ENCODE results near the gene PPP1R12C.
"Not testable (repeated sequence)": the region's sequence is repeated elsewhere in the genome, so short reads cannot be mapped to it uniquely, and the experiment has no call there.

PPP1R12C gene

DNA sequence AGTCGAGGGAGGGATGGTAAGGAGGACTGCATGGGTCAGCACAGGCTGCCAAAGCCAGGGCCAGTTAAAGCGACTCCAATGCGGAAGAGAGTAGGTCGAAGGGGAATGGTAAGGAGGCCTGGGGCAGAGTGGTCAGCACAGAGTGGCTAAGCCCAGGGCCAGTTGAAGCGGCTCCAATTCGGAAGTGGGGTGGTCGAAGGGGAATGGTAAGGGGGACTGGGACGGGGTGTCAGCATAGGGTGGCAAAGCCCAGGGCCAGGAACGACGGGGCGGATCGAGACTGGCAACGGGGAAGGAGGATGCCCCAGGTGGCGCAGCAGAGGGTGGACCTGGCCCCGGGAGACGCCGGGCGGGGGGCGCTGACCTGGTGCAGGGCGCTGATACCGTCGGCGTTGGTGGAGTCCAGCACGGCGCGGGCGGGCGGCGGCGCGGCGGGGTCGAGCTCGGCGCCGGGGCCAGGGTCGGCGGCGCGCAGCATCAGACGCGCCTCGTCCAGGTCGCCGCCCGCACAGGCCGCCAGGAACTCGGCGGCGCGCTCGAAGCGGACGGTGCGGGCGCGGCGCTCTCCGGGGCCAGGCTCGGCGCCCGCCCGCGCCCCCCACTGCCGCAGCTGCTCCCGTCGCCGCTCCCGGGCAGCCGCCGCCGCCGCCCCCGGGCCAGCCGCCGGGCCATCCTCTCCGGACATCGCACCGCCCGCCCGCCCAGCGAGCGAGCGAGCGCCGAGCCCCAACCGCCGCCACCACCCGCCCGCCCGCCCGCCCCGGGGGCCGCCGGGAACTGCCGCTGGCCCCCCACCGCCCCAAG, at the start of gene PPP1R12C:
TSS of gene PPP1R12C (minus strand) at position 779 of the 804 bp plus-strand sequence. CDS start at position 685, 94 bp downstream.
- DNase-seq (ENCODE audit: low read depth in 2 of 2): peak in 1 of 2 donors; percentile 8

DNA sequence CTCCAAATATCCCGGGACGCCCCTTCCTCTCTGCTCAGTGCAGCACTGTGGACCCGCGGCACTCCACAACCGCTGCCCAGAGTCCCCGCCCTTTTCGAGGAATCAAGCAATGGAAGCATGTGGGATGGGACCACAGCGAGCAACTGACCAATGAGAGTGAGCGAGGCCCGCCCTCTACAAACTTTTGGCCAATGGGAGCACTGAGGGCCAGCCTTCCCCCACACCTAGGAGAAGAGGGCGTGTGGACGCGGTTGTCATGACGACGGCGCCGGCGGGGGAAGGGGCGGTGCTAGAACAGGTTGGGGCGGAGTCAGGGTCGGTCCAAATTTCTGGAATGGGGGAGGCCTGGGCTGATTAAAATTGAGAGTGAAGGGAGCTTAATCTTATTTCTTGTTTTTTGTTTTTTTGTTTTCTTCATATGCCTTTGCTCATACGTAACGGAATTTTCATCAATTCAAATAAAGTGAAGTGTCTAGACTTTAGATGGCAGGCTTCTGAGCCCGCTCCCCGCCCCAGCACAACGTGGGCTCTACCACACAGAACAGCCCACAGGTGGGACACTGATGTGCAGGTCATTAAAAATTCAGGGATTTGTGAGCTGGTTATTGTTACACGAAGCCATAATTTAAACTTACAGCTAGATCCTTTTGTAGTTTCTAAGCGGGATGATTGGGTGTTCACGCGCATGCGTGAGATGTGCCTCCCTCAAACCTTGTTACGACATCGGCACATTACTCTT, 49.3 kb upstream of the PPP1R12C start, which contains the start of gene DNAAF3:
TSS of gene DNAAF3 (minus strand) at position 84 of the 739 bp plus-strand sequence. CDS start 200 bp downstream, outside the sequence.
- DNase-seq (ENCODE audit: low read depth in 2 of 2): peak in 1 of 2 donors; percentile 38

DNA sequence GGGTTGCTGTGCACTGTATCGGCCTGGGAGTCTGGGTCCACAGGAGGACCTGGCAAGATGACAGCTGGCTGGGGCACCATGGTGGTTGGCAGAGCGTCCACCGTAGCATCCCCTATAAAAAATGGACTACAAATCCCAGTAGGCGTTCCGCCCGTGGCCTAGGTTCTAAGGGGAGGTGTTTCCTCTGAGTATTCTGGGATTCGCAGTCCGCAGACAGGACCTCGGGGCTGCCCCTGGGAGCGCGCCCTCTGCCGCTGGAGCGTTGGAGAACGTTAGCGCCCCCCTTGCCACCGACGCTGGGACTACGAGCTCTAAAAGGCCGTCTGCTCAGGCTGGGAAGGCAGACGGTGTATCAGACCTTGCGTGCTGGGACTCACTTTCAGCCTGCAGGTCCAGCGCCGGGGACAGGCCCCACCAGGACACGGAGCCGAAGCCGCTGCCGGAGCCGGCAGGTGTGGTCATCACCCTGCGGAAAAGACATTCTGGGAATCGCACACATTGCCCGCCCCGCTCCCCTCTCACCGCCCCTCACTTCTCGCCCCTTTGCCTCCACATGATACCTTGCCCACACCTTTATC, 48.6 kb upstream of the PPP1R12C start:
- DNase-seq (ENCODE audit: low read depth in 2 of 2): no peak

DNA sequence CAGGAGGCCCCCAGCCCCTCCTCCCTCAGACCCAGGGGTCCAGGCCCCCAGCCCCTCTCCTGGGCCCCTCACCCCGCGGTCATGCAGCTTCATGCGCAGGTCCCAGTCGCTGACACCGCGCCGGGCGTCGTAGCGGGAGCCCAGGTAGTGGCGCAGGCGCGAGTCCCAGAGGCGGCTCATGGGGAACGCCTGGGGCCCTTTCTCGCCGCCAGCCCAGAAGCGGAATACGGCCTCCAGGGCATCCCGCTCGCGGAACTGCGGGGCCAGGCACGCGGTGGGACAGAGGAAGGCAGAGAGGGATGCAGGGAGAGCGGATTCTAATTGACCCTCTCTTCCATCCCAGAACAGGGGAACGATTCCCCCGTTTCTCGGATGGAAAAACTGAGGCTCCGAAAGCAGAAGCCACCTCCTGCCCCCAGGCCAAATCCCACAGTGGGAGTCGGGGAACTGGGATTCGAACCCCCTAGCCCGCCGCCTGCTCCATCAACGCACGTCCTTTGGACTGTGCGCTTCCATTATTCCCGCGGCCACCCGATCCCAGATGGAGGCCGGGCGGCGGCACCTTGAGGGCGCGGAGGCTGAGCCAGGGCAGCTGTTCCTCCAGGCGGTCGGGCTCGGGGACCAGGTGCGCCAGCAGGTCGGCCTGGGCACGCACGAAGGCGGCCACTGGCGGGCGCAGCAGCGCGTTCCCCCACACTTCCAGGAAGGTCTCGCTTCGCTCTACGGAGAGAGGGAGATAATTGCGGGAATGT, 44.3 kb upstream of the PPP1R12C start:
- DNase-seq (ENCODE audit: low read depth in 2 of 2): no peak

DNA sequence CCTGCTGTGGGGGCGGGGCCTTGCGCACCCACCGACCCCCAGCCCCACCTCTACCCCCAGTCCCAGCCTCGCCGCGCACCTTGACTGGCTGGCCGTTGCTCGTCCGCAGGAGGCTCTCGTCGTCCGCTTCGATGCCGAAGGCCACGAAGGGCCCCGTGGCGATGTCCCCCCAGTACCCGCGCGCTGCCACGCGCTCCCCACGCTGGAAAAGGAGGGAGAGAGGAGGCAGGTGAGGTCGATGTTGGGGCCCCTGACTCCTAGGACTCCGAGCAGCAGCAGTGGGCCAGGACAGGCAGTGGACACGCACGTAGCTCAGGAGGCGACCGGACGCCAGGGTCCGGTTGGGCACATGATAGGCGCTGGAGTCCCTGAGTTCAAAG, 43.5 kb upstream of the PPP1R12C start:
- DNase-seq (ENCODE audit: low read depth in 2 of 2): no peak

DNA sequence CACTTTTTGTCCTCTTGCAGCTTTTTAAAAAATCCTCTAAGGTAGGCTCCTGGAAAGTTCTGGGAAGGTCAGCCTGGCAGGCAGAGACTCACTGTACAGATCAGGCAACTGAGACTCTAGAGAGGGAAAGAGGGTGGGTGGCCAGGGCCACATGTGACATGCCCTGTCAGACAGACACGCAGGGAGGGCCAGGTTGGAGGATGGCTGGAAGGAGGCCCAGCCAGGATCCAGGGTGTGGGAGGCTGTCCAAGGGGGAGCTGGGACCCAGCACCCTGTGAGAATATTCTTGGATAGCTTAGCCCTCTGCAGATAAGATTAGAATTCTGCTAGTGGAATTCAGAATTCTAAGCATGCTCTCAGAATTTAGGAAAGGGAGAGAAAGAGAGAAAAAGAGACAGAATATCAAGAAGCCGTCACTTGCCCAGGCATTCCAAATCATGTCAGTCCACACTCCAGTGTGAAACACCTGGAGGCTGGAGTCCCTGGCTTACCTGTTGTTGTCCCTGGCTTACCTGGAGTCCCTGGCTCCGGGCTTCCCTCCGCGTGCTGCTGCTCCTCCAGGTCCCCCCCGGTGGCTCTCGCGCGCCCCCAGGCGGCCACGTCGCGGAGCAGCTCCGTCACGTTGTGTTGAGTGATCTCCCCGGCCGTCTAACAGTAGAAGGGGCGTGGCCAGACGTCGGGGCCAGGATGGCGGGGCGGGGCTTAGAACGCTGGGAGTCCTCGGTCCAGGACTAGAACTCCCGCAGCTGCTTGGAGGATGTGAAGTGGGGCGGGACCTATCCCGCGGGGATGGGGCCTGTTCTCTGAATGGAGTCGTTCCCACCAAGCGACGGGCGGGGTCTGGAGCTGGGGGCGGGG, 42.9 kb upstream of the PPP1R12C start:
- DNase-seq (ENCODE audit: low read depth in 2 of 2): peak; percentile 62 to 71

DNA sequence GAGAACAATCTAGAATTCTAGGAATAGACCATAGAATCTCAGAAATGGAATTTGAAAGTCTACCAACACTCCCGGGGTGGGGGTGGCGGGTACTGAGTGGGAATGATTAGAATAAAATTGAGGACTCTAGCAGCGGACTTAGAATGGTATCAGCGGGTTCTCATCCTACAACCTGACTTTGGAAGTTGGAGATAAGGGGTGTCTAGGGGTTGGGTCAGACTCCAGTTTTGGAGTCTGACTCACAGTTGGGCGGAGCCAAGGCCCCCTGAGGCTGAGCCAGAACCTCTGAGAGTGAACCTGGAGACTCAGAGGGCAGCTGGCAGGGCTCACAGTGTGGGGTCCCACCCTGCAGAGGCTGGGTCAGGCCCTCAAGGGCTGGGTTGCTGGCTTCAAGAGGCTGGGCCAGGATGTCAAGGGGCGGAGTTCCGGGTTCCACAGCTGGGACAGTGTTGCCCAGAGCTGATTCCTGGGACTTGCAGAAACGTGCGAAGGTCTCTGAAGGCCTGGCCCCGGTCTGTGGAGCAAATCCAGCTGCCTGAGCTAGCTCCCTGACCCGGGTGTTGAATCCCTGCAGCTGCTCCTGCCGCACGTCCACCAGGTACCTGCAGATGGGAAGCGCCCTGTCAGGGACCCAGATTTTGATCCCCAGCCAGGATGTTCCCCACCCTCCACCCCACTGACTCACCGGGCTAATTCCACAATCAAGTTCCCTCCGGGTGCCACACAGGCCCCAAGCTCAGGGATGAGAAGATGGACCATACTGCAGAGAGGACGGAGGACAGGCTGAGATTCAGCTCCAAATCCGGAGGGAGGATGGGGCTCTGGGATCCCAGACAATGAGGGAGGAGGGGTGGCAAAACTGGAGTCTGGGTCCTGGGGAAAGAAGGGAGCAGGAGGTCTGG, 41.7 kb upstream of the PPP1R12C start:
- DNase-seq (ENCODE audit: low read depth in 2 of 2): no peak

DNA sequence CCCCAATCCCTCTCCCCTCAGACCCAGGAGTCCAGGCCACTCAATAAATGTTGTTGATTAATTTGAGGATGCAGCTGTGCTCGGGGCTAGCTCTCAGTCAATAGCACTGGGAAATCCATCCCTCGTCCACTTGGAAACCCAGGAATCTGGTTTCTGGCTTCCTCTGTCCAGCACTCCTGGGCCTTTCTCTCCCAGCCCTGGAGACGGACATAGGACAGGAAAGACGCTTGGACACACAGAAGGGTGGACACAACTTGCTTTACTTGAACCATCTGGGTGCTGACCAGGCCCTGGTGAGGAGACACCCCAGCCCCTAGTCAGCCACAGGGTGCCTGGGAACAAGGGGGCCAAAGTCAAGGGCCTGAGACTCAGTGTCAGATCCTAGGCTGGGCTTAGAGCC, 41.0 kb upstream of the PPP1R12C start:
- no peak for DNase-seq (ENCODE audit: low read depth in 2 of 2)

DNA sequence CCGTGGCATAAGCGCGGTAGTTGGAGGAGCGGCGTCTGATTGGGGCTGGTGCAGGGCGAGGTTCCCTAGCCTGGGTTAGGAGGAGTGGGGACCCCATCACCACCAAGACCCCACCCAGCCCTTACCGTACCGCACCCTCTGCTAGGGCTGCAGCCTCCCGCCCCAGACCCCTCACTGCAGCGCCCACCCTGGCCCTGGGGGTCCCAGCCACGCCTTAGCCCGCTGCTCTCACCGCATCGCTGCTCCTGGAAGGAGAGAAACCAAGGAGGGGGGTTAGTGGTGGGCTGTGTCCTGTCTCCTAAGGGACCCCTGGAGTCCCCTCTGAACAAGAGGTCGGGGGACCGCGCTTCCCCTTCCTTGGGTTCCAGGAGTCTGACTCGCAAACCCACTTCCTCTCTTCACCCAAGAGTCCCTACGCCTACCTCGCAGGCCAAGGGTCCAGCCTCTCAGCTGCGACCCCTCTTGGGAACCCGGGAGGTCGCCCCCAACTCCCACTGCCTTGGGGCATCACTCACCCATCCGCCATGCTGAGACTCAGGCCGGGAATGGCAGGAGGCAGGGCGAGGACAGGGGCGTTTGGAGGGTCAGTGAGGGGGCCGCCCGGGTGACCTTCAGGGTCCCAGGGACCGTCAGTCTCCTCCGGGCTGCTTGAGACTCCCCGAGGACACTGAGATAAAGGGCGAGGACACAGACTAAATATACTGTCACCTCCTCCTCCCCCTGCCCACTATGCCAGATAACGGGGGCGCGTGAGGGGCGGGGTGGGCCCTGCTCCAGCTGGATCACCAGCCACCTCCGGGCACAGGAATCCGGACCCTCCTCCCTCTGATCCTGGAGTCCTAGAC, 39.8 kb upstream of the PPP1R12C start, which contains the start of gene TNNI3:
TSS of gene TNNI3 (minus strand) at position 669 of the 845 bp plus-strand sequence. CDS start at position 526, 143 bp downstream.
- DNase-seq (ENCODE audit: low read depth in 2 of 2): no peak

DNA sequence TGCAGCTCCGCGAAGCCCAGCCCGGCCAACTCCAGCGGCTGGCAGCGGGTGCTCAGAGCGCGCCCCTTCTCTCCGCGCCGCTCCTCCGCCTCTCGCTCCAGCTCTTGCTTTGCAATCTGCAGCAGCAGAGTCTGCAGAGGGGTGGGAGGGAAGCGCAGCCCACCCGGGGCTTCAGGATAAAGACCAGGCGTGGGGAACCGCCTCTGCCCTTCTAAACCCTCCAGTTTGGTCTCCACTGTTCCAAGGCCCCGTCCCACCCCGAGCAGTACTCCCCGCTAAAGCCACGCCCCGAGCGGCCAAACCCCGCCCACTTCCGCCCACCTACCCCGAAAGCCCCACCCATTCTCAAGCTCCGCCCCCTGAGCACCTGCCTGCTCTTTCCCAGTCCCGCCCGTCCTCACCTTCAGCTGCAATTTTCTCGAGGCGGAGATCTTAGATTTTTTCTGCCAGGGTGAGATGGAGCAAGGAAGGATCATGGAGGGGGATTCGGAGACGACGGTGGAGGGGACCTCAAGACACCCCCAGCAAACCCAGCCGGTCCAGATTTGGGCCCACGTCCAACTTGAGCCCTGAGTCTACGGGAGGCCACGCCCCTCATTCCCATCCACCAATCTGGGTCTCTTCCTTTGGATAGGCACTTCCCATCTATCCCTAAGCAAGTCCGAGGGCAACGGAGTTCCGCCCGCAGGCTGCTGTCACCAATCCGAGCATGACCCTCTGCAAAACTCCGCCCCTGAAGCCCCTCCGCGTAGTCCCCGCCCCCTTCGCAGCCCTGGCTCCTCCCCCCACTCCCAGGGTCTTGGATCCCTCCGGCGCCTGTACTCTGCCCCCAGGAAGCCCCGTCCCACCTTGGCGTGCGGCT, 39.0 kb upstream of the PPP1R12C start:
- no peak for DNase-seq (ENCODE audit: low read depth in 2 of 2)

DNA sequence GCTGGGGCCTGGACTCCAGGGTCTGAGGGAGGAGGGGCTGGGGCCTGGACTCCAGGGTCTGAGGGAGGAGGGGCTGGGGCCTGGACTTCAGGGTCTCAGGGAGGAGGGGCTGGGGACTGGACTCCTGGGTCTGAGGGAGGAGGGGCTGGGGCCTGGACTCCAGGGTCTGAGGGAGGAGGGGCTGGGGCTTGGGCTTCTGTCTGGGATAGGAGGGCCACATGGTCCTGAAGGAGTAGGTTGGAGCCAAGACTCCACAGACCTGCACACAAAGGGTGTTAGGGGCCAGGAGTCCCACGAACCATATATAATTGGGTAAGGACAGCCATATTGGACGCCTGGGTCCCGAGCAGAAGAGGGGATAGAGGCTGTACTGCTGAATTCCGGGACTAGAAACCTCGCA, 38.3 kb upstream of the PPP1R12C start:
- not testable (repeated sequence) for DNase-seq (ENCODE audit: low read depth in 2 of 2)

DNA sequence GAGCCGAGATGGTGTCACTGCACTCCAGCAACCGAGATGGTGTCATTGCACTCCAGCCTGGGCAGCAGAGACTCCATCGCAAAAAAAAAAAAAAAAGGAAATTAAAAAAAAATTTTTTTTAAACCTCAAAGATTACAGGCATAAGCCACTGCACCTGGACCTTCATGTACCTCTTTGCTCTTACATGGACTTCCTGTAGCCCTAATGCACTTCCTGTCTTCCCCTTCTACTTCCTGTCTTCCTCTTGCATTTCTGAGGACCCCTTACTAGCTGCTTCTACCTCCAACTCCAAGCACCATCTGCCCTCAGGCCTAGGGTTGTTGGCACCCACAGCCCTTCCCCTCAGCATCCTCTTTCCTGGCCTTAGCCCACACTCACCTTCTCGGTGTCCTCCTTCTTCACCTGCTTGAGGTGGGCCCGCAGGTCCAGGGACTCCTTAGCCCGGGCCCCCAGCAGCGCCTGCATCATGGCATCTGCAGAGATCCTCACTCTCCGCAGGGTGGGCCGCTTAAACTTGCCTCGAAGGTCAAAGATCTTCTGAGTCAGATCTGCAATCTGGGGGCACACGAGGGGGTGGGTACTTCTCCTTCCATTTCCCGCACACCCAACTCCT, 36.3 kb upstream of the PPP1R12C start:
- no peak for DNase-seq (ENCODE audit: low read depth in 2 of 2)

DNA sequence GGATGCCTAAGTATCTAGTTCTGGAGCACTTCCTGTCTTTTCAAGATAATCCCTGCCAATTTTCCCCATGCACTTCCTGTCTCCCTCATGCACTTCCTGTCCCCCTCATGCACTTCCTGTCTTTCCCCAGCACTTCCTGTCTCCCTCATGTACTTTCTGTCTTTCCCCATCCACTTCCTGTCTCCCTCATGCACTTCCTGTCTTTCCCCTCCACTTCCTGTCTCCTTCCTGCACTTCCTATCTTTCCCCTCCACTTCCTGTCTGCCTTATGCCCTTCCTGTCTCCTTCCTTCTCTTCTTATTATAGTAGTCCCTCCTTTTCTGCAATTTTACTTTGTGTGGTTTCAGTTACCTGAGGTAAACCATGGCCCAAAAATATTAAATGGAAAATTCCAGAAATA, 34.6 kb upstream of the PPP1R12C start:
- no peak for DNase-seq (ENCODE audit: low read depth in 2 of 2)

DNA sequence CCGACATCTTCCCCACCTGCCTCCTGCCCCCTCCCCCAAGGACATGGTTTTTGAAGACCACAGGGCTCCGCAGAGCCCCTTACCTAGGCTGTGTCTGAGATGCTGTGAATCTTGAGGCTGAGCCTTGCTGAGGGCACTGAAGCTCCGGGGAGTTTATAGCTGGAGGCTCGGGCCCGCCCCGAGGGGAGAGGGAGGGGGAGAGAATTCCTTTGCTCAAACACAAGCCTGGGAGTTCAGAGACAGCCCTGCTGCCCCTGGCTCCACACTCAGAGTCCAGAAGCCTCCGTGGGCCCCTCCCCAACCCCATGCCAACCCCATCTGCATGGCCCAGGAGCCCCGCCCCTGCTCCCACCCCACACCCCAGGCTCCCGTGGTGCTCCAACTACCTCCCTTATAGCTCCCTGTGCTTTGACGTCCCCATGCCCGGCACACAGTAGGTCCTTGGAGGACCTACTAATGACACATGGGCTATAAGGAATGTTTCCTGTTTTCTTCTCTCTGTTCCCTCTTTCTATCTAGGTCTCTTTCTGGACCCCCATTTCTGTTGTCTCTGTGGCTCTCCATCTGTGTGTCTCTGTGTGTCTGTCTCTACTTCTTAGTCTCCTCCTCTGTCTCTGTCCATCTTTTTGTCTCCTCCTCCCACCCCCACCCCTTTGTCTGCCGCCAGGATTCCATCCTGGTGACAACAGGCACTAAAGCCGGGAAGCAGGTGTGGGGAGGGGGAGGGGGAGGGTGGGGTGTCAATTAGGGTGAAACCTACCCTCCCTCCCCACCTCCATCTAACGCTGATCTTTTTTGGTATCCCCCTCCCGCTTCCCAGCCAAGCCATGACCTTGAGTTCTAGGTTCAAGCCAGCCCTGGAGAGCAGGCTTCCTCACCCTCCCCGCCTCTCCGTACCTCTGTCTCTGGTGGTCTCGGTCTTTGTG, 31.9 kb upstream of the PPP1R12C start, which contains the start of gene TNNT1:
TSS of gene TNNT1 (minus strand) at position 129 of the 926 bp plus-strand sequence. CDS start 2,049 bp downstream, outside the sequence.
- no peak for DNase-seq (ENCODE audit: low read depth in 2 of 2)

DNA sequence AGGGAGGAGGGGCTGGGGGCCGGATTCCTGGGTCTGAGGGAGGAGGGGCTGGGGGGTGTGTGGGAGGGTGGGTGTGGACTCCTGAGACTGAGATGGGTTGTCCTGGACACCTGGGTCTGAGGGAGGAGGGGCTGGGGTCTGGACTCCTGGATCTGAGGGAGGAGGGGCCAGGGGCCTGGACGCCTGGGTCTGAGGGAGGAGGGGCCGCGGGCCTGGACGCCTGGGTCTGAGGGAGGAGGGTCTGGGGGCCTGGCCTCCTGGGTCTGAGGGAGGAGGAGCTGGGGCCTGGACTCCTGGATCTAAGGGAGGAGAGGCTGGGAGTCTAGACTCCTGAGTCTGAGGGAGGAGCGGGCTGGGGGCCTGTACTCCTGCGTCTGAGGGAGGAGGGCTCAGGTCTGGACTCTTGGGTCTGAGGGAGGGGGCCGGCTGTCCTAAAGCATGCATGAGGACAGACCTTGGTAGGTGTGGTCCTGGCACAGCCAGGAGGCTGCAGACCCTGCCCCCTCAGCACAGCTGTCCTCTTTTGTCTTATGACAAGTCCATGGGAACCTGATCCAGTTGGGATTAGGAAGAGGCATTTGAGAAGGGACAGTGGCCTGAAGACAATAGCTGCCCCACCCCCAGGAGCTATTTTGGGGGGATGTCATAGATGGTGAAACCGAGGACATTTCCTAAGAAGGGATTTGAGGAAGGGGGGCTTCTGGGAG, 30.3 kb upstream of the PPP1R12C start:
- no peak for DNase-seq (ENCODE audit: low read depth in 2 of 2)
